ENCODE results near the gene CD8B.
A peak's percentile ranks its signal among the peaks of the same experiment; 100 is the strongest.

GRCh38 chr2:86808315-86809161, 53.1 kb downstream of the CD8B start:
- TF ChIP-seq, protein P1, sequence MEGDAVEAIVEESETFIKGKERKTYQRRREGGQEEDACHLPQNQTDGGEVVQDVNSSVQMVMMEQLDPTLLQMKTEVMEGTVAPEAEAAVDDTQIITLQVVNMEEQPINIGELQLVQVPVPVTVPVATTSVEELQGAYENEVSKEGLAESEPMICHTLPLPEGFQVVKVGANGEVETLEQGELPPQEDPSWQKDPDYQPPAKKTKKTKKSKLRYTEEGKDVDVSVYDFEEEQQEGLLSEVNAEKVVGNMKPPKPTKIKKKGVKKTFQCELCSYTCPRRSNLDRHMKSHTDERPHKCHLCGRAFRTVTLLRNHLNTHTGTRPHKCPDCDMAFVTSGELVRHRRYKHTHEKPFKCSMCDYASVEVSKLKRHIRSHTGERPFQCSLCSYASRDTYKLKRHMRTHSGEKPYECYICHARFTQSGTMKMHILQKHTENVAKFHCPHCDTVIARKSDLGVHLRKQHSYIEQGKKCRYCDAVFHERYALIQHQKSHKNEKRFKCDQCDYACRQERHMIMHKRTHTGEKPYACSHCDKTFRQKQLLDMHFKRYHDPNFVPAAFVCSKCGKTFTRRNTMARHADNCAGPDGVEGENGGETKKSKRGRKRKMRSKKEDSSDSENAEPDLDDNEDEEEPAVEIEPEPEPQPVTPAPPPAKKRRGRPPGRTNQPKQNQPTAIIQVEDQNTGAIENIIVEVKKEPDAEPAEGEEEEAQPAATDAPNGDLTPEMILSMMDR (IDR thresholded peaks at IDR 0.05 in 4 of 5, conservative IDR thresholded peaks at IDR 0.05 in 1 of 5), result peak; percentile 87 to 94 (median 92)
- no peak for TF ChIP-seq POLR2A (IDR thresholded peaks at IDR 0.05)

All from gastrocnemius medialis (tissue), 4 donors.